ENCODE measurements around the gene KIDINS220. TPM values are rescaled to one million over a fixed set of nuclear protein-coding genes. Genes with fewer than 3 reads are reported as not detected.

The KIDINS220 gene
- total and polyA plus RNA-seq, 2 of the 13 experiments (the other 11 are each of a cell fraction or from before 2014, with no cell fraction given): 25.2 to 32.3 TPM

DNA sequence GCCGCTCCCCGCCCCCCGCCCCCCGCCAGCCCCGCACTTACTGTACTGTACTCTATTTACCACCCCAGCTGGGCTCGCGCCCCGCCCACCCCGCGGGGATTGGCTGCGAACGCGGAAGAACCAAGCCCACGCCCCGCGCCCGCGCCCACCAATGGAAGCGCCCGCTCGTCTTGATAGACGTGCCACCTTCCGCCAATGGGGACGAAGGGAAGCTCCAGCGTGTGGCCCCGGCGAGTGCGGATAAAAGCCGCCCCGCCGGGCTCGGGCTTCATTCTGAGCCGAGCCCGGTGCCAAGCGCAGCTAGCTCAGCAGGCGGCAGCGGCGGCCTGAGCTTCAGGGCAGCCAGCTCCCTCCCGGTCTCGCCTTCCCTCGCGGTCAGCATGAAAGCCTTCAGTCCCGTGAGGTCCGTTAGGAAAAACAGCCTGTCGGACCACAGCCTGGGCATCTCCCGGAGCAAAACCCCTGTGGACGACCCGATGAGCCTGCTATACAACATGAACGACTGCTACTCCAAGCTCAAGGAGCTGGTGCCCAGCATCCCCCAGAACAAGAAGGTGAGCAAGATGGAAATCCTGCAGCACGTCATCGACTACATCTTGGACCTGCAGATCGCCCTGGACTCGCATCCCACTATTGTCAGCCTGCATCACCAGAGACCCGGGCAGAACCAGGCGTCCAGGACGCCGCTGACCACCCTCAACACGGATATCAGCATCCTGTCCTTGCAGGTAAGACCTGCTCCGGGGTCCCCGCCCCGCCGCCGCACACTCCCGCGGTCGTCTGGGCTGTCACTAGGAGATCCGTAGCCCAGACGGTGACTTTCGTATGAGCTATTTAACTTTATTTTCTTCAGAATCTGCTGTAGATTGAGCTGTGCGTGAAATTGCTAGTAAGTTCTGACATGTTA, 155.4 kb downstream of the KIDINS220 start, which contains the start of gene ID2 (continued):
- TF ChIP-seq, protein P1, sequence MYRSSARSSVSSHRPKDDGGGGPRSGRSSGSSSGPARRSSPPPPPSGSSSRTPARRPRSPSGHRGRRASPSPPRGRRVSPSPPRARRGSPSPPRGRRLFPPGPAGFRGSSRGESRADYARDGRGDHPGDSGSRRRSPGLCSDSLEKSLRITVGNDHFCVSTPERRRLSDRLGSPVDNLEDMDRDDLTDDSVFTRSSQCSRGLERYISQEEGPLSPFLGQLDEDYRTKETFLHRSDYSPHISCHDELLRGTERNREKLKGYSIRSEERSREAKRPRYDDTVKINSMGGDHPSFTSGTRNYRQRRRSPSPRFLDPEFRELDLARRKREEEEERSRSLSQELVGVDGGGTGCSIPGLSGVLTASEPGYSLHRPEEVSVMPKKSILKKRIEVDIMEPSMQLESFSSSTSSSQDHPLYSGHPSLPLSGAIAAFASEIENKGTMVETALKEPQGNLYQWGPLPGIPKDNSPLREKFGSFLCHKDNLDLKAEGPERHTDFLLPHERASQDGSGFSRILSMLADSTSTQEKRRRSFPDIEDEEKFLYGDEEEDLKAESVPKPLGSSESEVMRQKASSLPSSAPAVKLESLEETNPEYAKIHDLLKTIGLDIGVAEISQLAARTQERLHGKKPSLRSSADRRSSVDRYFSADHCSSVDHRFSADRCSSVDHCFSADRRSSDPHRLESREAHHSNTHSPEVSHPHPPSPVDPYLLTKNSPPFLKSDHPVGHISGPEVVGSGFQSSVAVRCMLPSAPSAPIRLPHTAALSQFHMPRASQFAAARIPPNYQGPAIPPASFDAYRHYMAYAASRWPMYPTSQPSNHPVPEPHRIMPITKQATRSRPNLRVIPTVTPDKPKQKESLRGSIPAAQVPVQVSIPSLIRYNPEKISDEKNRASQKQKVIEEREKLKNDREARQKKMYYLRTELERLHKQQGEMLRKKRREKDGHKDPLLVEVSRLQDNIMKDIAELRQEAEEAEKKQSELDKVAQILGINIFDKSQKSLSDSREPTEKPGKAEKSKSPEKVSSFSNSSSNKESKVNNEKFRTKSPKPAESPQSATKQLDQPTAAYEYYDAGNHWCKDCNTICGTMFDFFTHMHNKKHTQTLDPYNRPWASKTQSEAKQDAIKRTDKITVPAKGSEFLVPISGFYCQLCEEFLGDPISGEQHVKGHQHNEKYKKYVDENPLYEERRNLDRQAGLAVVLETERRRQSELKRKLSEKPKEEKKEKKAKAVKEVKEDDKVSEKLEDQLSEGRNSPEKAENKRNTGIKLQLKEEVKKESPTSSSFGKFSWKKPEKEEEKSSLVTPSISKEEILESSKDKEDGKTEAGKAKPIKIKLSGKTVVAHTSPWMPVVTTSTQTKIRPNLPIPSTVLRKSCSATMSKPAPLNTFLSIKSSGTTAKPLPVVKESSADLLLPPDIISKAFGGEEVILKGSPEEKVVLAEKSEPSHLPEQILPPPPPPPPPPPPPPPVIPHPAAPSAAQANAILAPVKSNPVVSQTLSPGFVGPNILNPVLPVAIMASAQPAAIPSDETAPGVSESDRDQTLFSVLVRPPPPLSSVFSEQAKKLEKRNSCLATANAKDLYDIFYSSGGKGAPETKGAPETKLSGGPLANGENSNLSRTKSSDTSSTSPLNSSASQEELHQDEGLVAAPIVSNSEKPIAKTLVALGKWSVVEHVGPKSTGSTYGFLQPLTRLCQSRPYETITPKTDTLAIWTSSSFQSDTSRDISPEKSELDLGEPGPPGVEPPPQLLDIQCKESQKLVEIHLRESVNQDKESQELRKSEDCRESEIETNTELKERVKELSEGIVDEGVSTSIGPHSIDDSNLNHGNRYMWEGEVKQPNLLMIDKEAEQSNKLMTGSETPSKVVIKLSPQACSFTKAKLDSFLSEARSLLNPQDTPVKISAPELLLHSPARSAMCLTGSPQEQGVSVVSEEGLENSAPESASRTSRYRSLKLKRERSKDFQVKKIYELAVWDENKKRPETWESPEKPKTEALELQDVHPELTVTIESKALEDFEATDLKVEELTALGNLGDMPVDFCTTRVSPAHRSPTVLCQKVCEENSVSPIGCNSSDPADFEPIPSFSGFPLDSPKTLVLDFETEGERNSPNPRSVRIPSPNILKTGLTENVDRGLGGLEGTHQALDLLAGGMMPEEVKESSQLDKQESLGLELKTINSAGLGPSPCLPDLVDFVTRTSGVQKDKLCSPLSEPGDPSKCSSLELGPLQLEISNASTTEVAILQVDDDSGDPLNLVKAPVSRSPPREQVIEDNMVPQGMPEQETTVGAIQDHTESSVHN (CRISPR knock-in tag; IDR thresholded peaks at IDR 0.05): peak; percentile 78
- TF ChIP-seq SMAD9 (CRISPR knock-in tag; IDR thresholded peaks at IDR 0.05) (peak; percentile 70; the same call in 1 of the 2 replicates), POLR2AphosphoS2 (IDR thresholded peaks at IDR 0.05; ENCODE audit: low read depth, low read length) (peak; percentile 99), ZC3H4 (CRISPR knock-in tag; IDR thresholded peaks at IDR 0.05; ENCODE audit: borderline replicate concordance) (peak; percentile 77; the same call in 1 of the 2 replicates), TOE1 (CRISPR knock-in tag; IDR thresholded peaks at IDR 0.05) (0 out of 2 replicates have a peak, but pooled peaks have one; percentile 43), HIVEP1 (CRISPR knock-in tag; IDR thresholded peaks at IDR 0.05) (peak; percentile 79), GLI4 (CRISPR knock-in tag; IDR thresholded peaks at IDR 0.05; ENCODE audit: borderline replicate concordance) (no peak; the same call in 1 of the 2 replicates), NAIF1 (CRISPR knock-in tag; IDR thresholded peaks at IDR 0.05; ENCODE audit: borderline replicate concordance) (peak; percentile 88; the same call in 1 of the 2 replicates), HOXD1 (CRISPR knock-in tag; IDR thresholded peaks at IDR 0.05) (peak; percentile 95)
- TF ChIP-seq, protein P2, sequence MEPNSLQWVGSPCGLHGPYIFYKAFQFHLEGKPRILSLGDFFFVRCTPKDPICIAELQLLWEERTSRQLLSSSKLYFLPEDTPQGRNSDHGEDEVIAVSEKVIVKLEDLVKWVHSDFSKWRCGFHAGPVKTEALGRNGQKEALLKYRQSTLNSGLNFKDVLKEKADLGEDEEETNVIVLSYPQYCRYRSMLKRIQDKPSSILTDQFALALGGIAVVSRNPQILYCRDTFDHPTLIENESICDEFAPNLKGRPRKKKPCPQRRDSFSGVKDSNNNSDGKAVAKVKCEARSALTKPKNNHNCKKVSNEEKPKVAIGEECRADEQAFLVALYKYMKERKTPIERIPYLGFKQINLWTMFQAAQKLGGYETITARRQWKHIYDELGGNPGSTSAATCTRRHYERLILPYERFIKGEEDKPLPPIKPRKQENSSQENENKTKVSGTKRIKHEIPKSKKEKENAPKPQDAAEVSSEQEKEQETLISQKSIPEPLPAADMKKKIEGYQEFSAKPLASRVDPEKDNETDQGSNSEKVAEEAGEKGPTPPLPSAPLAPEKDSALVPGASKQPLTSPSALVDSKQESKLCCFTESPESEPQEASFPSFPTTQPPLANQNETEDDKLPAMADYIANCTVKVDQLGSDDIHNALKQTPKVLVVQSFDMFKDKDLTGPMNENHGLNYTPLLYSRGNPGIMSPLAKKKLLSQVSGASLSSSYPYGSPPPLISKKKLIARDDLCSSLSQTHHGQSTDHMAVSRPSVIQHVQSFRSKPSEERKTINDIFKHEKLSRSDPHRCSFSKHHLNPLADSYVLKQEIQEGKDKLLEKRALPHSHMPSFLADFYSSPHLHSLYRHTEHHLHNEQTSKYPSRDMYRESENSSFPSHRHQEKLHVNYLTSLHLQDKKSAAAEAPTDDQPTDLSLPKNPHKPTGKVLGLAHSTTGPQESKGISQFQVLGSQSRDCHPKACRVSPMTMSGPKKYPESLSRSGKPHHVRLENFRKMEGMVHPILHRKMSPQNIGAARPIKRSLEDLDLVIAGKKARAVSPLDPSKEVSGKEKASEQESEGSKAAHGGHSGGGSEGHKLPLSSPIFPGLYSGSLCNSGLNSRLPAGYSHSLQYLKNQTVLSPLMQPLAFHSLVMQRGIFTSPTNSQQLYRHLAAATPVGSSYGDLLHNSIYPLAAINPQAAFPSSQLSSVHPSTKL (CRISPR knock-in tag; IDR thresholded peaks at IDR 0.05): peak; percentile 80

Measured in HepG2 (cell line).